ENCODE data around the gene GFY.

Gene GFY

GRCh38 chr19:49434907-49435583 lies 9.9 kb downstream of the GFY start:
- Histone ChIP-seq H4K20me1 (ENCODE audit: insufficient read depth, low read length) (no peaks in the 10 kb centered on the region), H3K4me1 (ENCODE audit: low read length) (no peaks in the 10 kb centered on the region), H3K4me3 (ENCODE audit: low read length) (no peak overlapping the region), H3K27ac (ENCODE audit: low read length) (no peak overlapping the region), H3K79me2 (ENCODE audit: low read length) (no peaks in the 10 kb centered on the region), H3K4me2 (ENCODE audit: low read depth, low read length) (no peak overlapping the region), H3K9ac (ENCODE audit: low read length) (no peak overlapping the region), H3K27me3 (replicated peaks; ENCODE audit: insufficient read depth, low read length) (peaks cover 98% of the 10 kb centered on the region), H3K9me2 (replicated peaks; ENCODE audit: insufficient read depth, low read length) (no peaks in the 10 kb centered on the region), H3K36me3 (replicated peaks; ENCODE audit: insufficient read depth, low read length) (no peaks in the 10 kb centered on the region), H3F3A (ENCODE audit: insufficient read depth, low read length) (no peaks in the 10 kb centered on the region), H3K9me3 (replicated peaks; ENCODE audit: insufficient read depth, low read length) (no peaks in the 10 kb centered on the region), H2AFZ (ENCODE audit: low read length) (no peak overlapping the region)
- DNase-seq: no peak
- TF ChIP-seq EZH2 (optimal IDR thresholded peaks at IDR 0.05; ENCODE audit: low read depth, low read length) (no peak), EZH2phosphoT487 (IDR thresholded peaks at IDR 0.05; ENCODE audit: low read length) (no peak), CTCF (IDR thresholded peaks at IDR 0.05; ENCODE audit: low read length) (no peak)

- no peaks in the 10 kb centered on the region for H3F3A ChIP-seq (ENCODE audit: insufficient read depth, low read length)
- H3K36me3 ChIP-seq (replicated peaks; ENCODE audit: insufficient read depth, low read length): no peaks in the 10 kb centered on the region
- H3K9me3 ChIP-seq (replicated peaks; ENCODE audit: insufficient read depth, low read length): no peaks in the 10 kb centered on the region
- no peak overlapping the region for H3K9ac ChIP-seq (ENCODE audit: low read length)
- H3K27ac ChIP-seq (ENCODE audit: low read length): no peak overlapping the region
- no peaks in the 10 kb centered on the region for H3K79me2 ChIP-seq (ENCODE audit: low read length)
- peaks cover 98% of the 10 kb centered on the region for H3K27me3 ChIP-seq (replicated peaks; ENCODE audit: insufficient read depth, low read length)
- H3K4me2 ChIP-seq (ENCODE audit: low read depth, low read length): no peak overlapping the region
- H4K20me1 ChIP-seq (ENCODE audit: insufficient read depth, low read length): no peaks in the 10 kb centered on the region
- H3K4me1 ChIP-seq (ENCODE audit: low read length): no peaks in the 10 kb centered on the region
- TF ChIP-seq EZH2 (optimal IDR thresholded peaks at IDR 0.05; ENCODE audit: low read depth, low read length) (no peak), CTCF (IDR thresholded peaks at IDR 0.05; ENCODE audit: low read length) (no peak), EZH2phosphoT487 (IDR thresholded peaks at IDR 0.05; ENCODE audit: low read length) (no peak)
- no peak for DNase-seq
- H2AFZ ChIP-seq (ENCODE audit: low read length): no peak overlapping the region
- no peak overlapping the region for H3K4me3 ChIP-seq (ENCODE audit: low read length)
- H3K9me2 ChIP-seq (replicated peaks; ENCODE audit: insufficient read depth, low read length): no peaks in the 10 kb centered on the region
Measured at GRCh38 chr19:49435670-49436069, 10.5 kb downstream of the GFY start.

- TF ChIP-seq EZH2phosphoT487 (IDR thresholded peaks at IDR 0.05; ENCODE audit: low read length) (no peak), EZH2 (optimal IDR thresholded peaks at IDR 0.05; ENCODE audit: low read depth, low read length) (no peak), CTCF (IDR thresholded peaks at IDR 0.05; ENCODE audit: low read length) (no peak)
- no peaks in the 10 kb centered on the region for H4K20me1 ChIP-seq (ENCODE audit: insufficient read depth, low read length)
- no peaks in the 10 kb centered on the region for H3K4me1 ChIP-seq (ENCODE audit: low read length)
- no peaks in the 10 kb centered on the region for H3K36me3 ChIP-seq (replicated peaks; ENCODE audit: insufficient read depth, low read length)
- no peak for DNase-seq
- H3K4me3 ChIP-seq (ENCODE audit: low read length): no peak overlapping the region
- no peak overlapping the region for H3K4me2 ChIP-seq (ENCODE audit: low read depth, low read length)
- H3F3A ChIP-seq (ENCODE audit: insufficient read depth, low read length): no peaks in the 10 kb centered on the region
- peaks cover 95% of the 10 kb centered on the region for H3K27me3 ChIP-seq (replicated peaks; ENCODE audit: insufficient read depth, low read length)
- H3K9me3 ChIP-seq (replicated peaks; ENCODE audit: insufficient read depth, low read length): no peaks in the 10 kb centered on the region
- H3K9me2 ChIP-seq (replicated peaks; ENCODE audit: insufficient read depth, low read length): no peaks in the 10 kb centered on the region
- no peak overlapping the region for H3K27ac ChIP-seq (ENCODE audit: low read length)
- no peak overlapping the region for H3K9ac ChIP-seq (ENCODE audit: low read length)
- H2AFZ ChIP-seq (ENCODE audit: low read length): no peak overlapping the region
- no peaks in the 10 kb centered on the region for H3K79me2 ChIP-seq (ENCODE audit: low read length)
Measured at GRCh38 chr19:49436381-49437017, 11.3 kb downstream of the GFY start.
